ENCODE measurements around the gene ITM2C. TPM values are rescaled to one million over a fixed set of nuclear protein-coding genes. Genes with fewer than 3 reads are reported as not detected.

ITM2C gene
- total RNA-seq, 1 donor from 2014 or later: 25.3 TPM

DNA sequence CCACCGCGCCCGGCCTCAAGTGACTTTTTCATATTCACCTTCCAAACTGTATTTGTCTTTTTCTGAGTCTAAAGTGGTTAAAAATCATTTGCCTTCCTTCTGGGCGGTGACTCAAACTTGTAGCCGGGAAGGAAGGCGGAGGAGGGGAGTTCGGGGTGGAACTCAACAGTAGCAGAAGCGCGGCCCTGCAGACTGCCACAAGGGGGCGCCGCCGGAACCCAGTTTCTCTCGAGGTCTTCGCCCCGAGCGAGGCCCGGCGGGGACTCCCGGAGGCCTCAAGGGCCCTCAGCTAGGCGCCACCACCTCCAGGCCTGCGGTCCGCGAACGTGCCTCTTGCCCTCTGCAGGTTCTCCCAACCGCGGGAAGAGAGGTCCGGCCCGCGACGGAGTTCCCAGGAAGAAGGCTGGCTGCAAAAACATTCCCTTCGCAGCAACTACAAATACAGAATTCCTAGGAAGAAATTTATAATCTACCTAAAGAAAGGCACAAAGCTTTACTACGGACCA lies 16.8 kb upstream of the ITM2C start:
- intact Hi-C loops (cut with DNase I): no loop called here
- peak; percentile 93 for ATAC-seq (ENCODE audit: poor library complexity)

DNA sequence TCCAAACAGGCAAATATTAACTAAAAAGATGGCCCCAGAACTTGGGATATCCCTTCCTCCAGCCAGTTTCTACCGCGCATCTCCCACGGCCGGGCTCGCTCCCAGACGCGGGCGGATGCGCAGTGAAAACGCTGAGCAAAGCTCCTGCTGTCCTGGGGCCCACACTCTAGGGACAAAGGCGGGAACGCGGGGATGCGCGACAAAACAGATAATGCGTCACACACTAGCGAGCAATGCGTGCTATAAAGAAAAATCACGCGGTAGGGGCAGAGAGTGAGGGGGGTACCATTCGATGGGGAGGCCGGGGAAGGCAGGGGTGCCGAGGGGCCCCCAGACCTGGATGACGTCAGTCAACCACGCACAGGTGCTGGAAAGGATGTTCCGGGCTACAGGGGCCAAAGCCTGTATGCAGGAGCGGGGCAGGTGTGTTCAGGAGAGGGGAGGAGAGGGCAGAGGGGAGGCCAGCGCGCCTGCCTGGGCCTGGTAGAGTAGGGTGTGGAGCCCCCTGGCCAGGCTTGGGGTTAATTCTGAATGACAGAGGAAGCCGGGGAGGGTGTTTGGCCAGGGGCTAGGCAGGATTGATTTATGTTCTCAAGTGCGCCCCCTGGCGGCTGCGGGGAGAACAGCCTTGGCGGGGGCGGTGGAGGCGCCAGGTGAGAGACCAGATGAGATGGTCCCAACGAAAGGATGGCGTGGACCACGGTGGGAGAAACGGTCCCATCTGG lies 14.9 kb upstream of the ITM2C start:
- ATAC-seq (ENCODE audit: poor library complexity): no peak
- intact Hi-C loops (cut with DNase I): no loop called here
- DNase-seq: peak; percentile 80

More for the DNA sequence above, 16.8 kb upstream of the ITM2C start:
- peak; percentile 92 for DNase-seq

GRCh38 chr2:230850358-230850658 lies 14.4 kb upstream of the ITM2C start:
- intact Hi-C loops (cut with DNase I): no loop called here
- no peak for ATAC-seq (ENCODE audit: poor library complexity)

DNA sequence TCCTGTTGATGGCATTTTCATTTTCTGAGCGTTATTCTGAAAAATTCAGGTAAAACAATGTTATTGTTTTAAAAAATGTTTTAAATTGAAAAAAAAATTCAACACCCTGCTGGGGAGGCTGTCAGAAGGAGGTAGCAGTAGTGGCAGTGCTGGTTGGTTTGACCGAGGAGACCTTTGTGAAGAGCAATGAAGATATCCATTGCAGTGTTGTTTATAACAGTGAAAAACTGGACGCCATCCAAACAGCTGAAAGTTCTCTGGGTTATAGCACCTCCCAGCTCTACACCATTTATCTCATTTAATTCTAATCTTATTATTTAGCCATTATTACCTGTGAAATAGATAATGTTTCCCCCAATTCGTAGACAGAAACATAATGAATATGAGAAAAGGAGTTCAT lies 12.6 kb upstream of the ITM2C start:
- intact Hi-C loops (cut with DNase I): no loop called here
- DNase-seq: no peak
- ATAC-seq (ENCODE audit: poor library complexity): no peak

More at GRCh38 chr2:230850358-230850658, 14.4 kb upstream of the ITM2C start:
- no peak for DNase-seq

- DNase-seq: no peak
- intact Hi-C loops (cut with DNase I): no loop called here
- ATAC-seq (ENCODE audit: poor library complexity): no peak
Measured at GRCh38 chr2:230861552-230862255, 3.0 kb upstream of the ITM2C start.

- intact Hi-C loops (cut with DNase I): no loop called here
- DNase-seq: no peak
- ATAC-seq (ENCODE audit: poor library complexity): no peak
Measured at GRCh38 chr2:230862292-230862691, 2.5 kb upstream of the ITM2C start.

DNA sequence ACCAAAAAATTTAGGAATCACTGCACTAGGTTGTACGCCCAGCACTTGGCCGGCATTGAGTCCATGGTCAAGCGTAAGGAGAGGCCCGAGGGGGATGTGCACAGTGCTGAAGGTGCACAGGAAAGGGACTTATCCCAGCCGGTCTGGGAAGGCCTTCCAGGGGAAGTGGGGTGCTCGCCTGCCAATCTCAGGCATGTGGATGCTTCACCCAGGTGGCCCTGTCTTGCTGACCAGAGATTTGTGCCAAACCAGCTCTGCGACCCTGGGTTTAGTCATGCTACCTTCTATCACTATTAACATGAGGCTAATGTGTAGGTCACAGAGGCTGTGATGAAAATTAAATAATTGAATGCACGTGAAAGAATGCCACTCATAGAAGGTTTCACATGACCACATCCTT lies 1.7 kb upstream of the ITM2C start:
- DNase-seq (no peak), ATAC-seq (ENCODE audit: poor library complexity) (no peak)
- intact Hi-C loops (cut with DNase I): no loop called here

DNA sequence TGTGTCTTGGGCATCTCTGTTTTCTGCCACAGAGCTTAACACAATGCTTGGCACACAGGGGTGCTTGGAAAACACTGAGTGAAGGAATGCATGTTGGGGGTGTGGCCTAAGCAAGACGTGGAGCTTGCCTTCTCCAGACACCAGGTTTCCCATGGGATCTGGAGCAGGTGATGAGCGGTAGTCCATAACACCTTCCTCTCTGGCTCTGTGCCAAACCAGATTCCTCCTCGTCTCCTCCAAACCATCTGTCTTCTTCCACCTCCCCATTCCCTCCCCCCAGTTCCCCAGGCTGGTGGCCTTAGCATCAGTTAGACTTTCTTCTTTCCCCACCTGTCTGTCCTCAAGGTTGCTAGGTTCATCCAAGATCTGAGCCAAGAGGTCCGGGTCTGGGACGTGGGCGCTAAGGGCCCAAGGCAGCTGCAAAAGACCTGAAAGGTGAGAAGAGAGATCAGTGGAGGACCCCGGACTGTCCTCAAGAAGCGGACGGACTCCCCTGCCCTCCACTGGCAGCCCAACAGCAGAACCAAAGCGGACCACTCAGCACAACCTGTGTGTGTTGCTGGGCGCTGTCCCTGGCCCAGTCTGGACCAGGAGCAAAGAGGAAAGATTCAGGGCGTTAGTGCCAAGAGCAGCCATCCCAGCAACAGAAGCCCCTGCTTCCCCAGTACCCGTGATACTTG lies 1.2 kb upstream of the ITM2C start:
- ATAC-seq (ENCODE audit: poor library complexity) (no peak), DNase-seq (no peak)
- intact Hi-C loops (cut with DNase I): no loop called here

DNA sequence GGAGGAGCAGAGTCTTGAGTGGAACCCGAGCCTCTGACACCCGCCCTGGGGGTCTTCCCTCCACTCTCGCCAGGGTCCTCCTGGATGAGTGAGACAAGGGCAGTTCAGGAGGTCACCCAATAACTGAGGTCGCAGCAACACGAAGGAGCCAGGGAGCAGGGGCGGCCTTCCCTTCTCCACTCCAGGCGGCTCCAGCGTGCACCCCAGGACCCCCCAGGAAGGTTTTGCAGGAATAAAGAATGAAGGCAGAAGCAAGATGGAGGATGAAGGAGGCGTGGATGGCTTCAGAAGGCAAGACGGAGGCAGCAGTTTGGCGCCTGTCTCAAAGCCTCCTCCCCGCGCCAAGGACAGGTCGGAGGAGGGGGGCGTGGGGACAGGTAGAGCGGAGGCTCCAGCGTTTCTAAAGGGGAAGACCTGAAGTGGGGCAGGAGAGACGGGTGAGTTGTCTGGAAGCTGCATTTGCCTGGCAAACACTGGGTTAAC lies 579 bp upstream of the ITM2C start:
- ATAC-seq (ENCODE audit: poor library complexity) (no peak), DNase-seq (no peak)
- intact Hi-C loops (cut with DNase I): no loop called here

- intact Hi-C loops (cut with DNase I): no loop called here
- DNase-seq (no peak), ATAC-seq (ENCODE audit: poor library complexity) (no peak)
Measured at GRCh38 chr2:230865307-230865765, 594 bp downstream of the ITM2C start.

- intact Hi-C loops (cut with DNase I): no loop called here
- DNase-seq (peak; percentile 57), ATAC-seq (ENCODE audit: poor library complexity) (peak; percentile 6)
Measured at GRCh38 chr2:230865766-230866755, 1.3 kb downstream of the ITM2C start.

DNA sequence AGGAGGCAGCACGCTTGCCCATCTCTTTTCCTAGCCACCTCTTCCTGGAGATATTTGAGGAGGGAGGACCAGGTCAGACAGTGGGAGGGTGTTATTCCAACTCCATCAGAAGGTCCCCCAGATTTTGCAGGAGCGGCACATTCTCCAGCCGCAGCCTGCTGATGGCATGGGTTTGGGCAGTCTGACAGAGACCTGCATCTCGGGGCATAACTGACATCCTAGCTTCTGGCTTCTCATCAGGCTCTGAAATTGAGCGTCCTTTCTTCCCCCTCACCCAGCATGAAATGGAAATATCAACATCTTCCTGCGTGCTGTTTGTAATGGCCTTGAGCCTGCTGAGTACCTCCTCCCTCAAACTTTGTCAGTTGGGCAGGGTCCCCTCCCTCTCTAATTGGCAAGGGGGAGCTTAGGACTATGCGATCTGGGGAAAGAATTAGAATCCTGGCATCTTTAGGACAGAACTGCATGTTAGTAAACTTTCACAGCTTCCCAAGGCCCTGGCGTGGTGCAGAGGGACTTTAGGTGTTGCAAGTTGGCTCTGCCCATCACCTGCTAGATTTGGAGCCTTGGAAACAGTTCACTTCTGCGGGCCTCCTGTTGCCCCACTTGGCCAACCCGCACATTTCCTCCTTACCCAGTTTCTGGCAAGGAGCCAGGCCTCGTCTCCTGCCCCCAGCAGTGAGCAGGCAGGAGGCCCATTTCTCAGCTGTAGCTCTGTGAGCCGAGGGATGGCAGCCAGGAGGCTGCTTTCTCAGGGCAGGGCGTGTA lies 2.2 kb downstream of the ITM2C start:
- intact Hi-C loops (cut with DNase I): no loop called here
- no peak for ATAC-seq (ENCODE audit: poor library complexity)
- no peak for DNase-seq

GRCh38 chr2:230868161-230868946 lies 3.6 kb downstream of the ITM2C start:
- ATAC-seq (ENCODE audit: poor library complexity): no peak
- DNase-seq: no peak
- intact Hi-C loops (cut with DNase I): no loop called here

GRCh38 chr2:230868947-230869913 lies 4.5 kb downstream of the ITM2C start:
- ATAC-seq (ENCODE audit: poor library complexity): no peak
- no peak for DNase-seq
- intact Hi-C loops (cut with DNase I): no loop called here

GRCh38 chr2:230869914-230870543 lies 5.3 kb downstream of the ITM2C start:
- ATAC-seq (ENCODE audit: poor library complexity): no peak
- peak; percentile 39 for DNase-seq
- intact Hi-C loops (cut with DNase I): no loop called here
